PC-9 (cell line): ENCODE results near the gene FARSA.

Experiments
- CTCF ChIP-seq: fragments of 200-600 bp; sonication (generic); conservative IDR thresholded peaks from 2 replicates; pipeline ENCODE4 v1.6.1; 2017; ENCODE audit warnings: mixed run types, antibody characterized with exemption, mild to moderate bottlenecking, moderate library complexity
- EZH2 ChIP-seq: fragments of 200-600 bp; sonication (generic); IDR thresholded peaks from 2 replicates; pipeline ENCODE4 v1.8.0; 2017; ENCODE audit warnings: antibody characterized with exemption, low read depth

- TF ChIP-seq EZH2 (no peak), CTCF (no peak)
Observed at GRCh38 chr19:12875086-12875485, 58.4 kb downstream of the FARSA start.
